Natural killer cell (primary cell): ENCODE data around the gene ZNF614. TPM values are rescaled to one million over a fixed set of nuclear protein-coding genes. Genes with fewer than 3 reads are reported as not detected.
"Not testable (repeated sequence)": the region's sequence is repeated elsewhere in the genome, so short reads cannot be mapped to it uniquely, and the experiment has no call there.

Experiments used
- ATAC-seq, 3 donors: fragments of 150-1000 bp in 2 of 3; fragments of 200-7000 bp in 1 of 3; cut with Tn5 transposase; 1 replicate in 1 of 3; 2 replicates in 2 of 3; pipeline ENCODE4 v1.10.0; 2021; ENCODE audit warnings: mild to moderate bottlenecking in 2 of 3, moderate library complexity in 2 of 3
- DNase-seq, 2 donors: peaks; one replicate each; pipeline versions ENCODE4 v3.0.0 to v3.0.0-alpha.2; 2013 to 2021; ENCODE audit warnings: mixed read lengths in 1 of 2
- H3K27ac ChIP-seq: one replicate; pipeline ENCODE4 v1.5.1; 2013; ENCODE audit warnings: mild to moderate bottlenecking, low read length
- H3K27me3 ChIP-seq: one replicate; pipeline ENCODE4 v1.6.1; 2013; ENCODE audit warnings: low read length; ENCODE audit not compliant: control insufficient read depth, insufficient read depth
- H3K36me3 ChIP-seq: one replicate; pipeline ENCODE4 v1.6.1; 2013; ENCODE audit warnings: low read length; ENCODE audit not compliant: control insufficient read depth, insufficient read depth
- H3K4me1 ChIP-seq: one replicate; pipeline ENCODE4 v1.6.1; 2013; ENCODE audit warnings: low read length; ENCODE audit not compliant: control insufficient read depth, insufficient read depth
- H3K4me3 ChIP-seq: one replicate; pipeline ENCODE4 v1.5.1; 2013; ENCODE audit warnings: low read length
- H3K9me3 ChIP-seq: one replicate; pipeline ENCODE4 v1.6.1; 2013; ENCODE audit warnings: low read length; ENCODE audit not compliant: control insufficient read depth, insufficient read depth
- H3K27ac Mint-ChIP-seq, 2 donors: one replicate each; pipeline ENCODE4 v1.8.0; 2022; ENCODE audit warnings: mild to moderate bottlenecking in 2 of 2, mixed read lengths in 2 of 2, moderate library complexity in 1 of 2
- H3K27me3 Mint-ChIP-seq, 2 donors: one replicate each; pipeline ENCODE4 v1.8.0; 2022; ENCODE audit warnings: low read depth in 2 of 2, mixed read lengths in 2 of 2
- H3K36me3 Mint-ChIP-seq: one replicate; pipeline ENCODE4 v1.8.0; 2022; ENCODE audit warnings: mixed read lengths
- H3K4me1 Mint-ChIP-seq, 2 donors: one replicate each; pipeline ENCODE4 v1.8.0; 2022; ENCODE audit warnings: mixed read lengths in 2 of 2
- H3K4me3 Mint-ChIP-seq: one replicate; pipeline ENCODE4 v1.8.0; 2022; ENCODE audit warnings: mild to moderate bottlenecking, moderate library complexity, mixed read lengths
- H3K9me3 Mint-ChIP-seq, 2 donors: one replicate each; pipeline ENCODE4 v1.8.0; 2022; ENCODE audit warnings: mixed read lengths in 2 of 2
- WGBS: methylation state at CpG from one replicate; pipeline ENCODE4 v1.1.7; 2013; ENCODE audit warnings: missing lambda C conversion rate; ENCODE audit not compliant: insufficient coverage; 5-methylcytosine and 5-hydroxymethylcytosine counted together
- intact Hi-C: fragments of 100-400 bp; cut with micrococcal nuclease; formaldehyde crosslinking; loops from one replicate; pipeline ENCODE4 v1.14.2; 2022
- total RNA-seq, 4 donors: library from RNA; stranded (reverse); fragments of 120-200 nt in 1 of 4; gene quantifications; one replicate each; pipeline versions ENCODE4 v1.2.3 to v1.2.4, GENCODE V29; 2013 to 2022
- TF ChIP-seq, protein P1 (sequence below): fragments of 200-600 bp; IDR thresholded peaks from one replicate; pipeline ENCODE4 v1.8.0; 2022; ENCODE audit warnings: antibody characterized with exemption

The ZNF614 gene
- total RNA-seq, 3 donors from 2014 or later (not counting 1 experiment from before 2014, with no cell fraction given) = 4.3 to 9.2 (median 5.7) TPM

DNA sequence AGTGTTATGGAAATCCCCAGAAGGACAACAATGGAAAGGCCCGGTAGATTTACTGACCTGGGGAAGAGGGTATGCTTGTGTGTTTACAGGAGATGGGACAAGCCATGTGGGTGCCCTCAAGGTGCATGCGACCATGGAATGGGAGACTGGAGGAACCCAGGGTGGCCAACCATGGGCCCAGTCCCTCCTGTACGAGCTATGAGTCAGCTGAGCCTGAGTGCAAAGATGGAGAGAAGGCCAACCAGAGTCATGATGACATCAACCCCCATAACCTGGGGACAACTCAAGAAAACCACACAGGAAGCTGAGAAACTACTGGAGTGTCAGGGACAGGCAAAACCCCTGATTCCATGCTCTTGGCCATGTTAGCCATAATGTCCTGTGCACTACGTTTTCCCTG is 49.3 kb downstream of the ZNF614 start:
- intact Hi-C loops = no loop called here
- 97% methylated on average over 4 of the region's 4 CpGs for WGBS
- Histone ChIP-seq H3K27ac (no peak overlapping the region), H3K27me3 (no peaks in the 10 kb centered on the region), H3K9me3 (peaks cover 75% of the 10 kb centered on the region), H3K36me3 (peaks cover 28% of the 10 kb centered on the region), H3K4me1 (no peaks in the 10 kb centered on the region), H3K4me3 (no peak overlapping the region)
- no peaks in the 10 kb centered on the region for H3K27me3 Mint-ChIP-seq
- H3K4me3 Mint-ChIP-seq = no peak overlapping the region
- TF ChIP-seq, protein P1, sequence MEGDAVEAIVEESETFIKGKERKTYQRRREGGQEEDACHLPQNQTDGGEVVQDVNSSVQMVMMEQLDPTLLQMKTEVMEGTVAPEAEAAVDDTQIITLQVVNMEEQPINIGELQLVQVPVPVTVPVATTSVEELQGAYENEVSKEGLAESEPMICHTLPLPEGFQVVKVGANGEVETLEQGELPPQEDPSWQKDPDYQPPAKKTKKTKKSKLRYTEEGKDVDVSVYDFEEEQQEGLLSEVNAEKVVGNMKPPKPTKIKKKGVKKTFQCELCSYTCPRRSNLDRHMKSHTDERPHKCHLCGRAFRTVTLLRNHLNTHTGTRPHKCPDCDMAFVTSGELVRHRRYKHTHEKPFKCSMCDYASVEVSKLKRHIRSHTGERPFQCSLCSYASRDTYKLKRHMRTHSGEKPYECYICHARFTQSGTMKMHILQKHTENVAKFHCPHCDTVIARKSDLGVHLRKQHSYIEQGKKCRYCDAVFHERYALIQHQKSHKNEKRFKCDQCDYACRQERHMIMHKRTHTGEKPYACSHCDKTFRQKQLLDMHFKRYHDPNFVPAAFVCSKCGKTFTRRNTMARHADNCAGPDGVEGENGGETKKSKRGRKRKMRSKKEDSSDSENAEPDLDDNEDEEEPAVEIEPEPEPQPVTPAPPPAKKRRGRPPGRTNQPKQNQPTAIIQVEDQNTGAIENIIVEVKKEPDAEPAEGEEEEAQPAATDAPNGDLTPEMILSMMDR = no peak
- ATAC-seq (no peak), DNase-seq (no peak)
- H3K27ac Mint-ChIP-seq = no peak overlapping the region
- peaks cover 5 to 10% of the 10 kb centered on the region in 2 donors for H3K4me1 Mint-ChIP-seq
- peaks cover 55% of the 10 kb centered on the region for H3K36me3 Mint-ChIP-seq
- H3K9me3 Mint-ChIP-seq = peaks cover 10 to 26% of the 10 kb centered on the region in 2 donors

GRCh38 chr19:51977346-51977745 is 50.8 kb downstream of the ZNF614 start:
- no peak overlapping the region for H3K4me3 ChIP-seq
- intact Hi-C loops = no loop called here
- WGBS = 92% methylated on average over 7 of the region's 7 CpGs

GRCh38 chr19:51976852-51977251 is 51.3 kb downstream of the ZNF614 start:
- no peak for ATAC-seq
- DNase-seq = no peak
- peaks cover 5 to 10% of the 10 kb centered on the region in 2 donors for H3K4me1 Mint-ChIP-seq
- intact Hi-C loops = no loop called here
- Histone ChIP-seq H3K27me3 (no peaks in the 10 kb centered on the region), H3K27ac (no peak overlapping the region), H3K4me3 (no peak overlapping the region), H3K36me3 (peaks cover 43% of the 10 kb centered on the region), H3K4me1 (no peaks in the 10 kb centered on the region), H3K9me3 (peaks cover 79% of the 10 kb centered on the region)
- H3K27ac Mint-ChIP-seq = no peak overlapping the region
- no peak overlapping the region for H3K4me3 Mint-ChIP-seq
- peaks cover 12 to 27% of the 10 kb centered on the region in 2 donors for H3K9me3 Mint-ChIP-seq
- H3K36me3 Mint-ChIP-seq = peaks cover 64% of the 10 kb centered on the region
- TF ChIP-seq, protein P1 = no peak
- WGBS = 100% methylated on average over 3 of the region's 3 CpGs
- H3K27me3 Mint-ChIP-seq = no peaks in the 10 kb centered on the region

More at GRCh38 chr19:51977346-51977745, 50.8 kb downstream of the ZNF614 start:
- H3K9me3 ChIP-seq = peaks cover 76% of the 10 kb centered on the region
- TF ChIP-seq, protein P1 = no peak
- H3K4me3 Mint-ChIP-seq = no peak overlapping the region
- peaks cover 62% of the 10 kb centered on the region for H3K36me3 Mint-ChIP-seq
- DNase-seq (no peak), ATAC-seq (no peak)
- no peak overlapping the region for H3K27ac Mint-ChIP-seq
- peaks cover 5 to 10% of the 10 kb centered on the region in 2 donors for H3K4me1 Mint-ChIP-seq
- H3K36me3 ChIP-seq = peaks cover 39% of the 10 kb centered on the region
- H3K27ac ChIP-seq = no peak overlapping the region
- peaks cover 12 to 24% of the 10 kb centered on the region in 2 donors for H3K9me3 Mint-ChIP-seq
- no peaks in the 10 kb centered on the region for H3K27me3 ChIP-seq
- no peaks in the 10 kb centered on the region for H3K4me1 ChIP-seq
- H3K27me3 Mint-ChIP-seq = no peaks in the 10 kb centered on the region

GRCh38 chr19:51975787-51976186 is 52.4 kb downstream of the ZNF614 start:
- H3K4me3 ChIP-seq, H3K4me1 ChIP-seq, H3K4me1 Mint-ChIP-seq, H3K27ac ChIP-seq, H3K27ac Mint-ChIP-seq, intact Hi-C loops, H3K27me3 Mint-ChIP-seq, ATAC-seq, H3K27me3 ChIP-seq, H3K4me3 Mint-ChIP-seq, DNase-seq: not testable (repeated sequence)
- Histone ChIP-seq H3K9me3 (peaks cover 83% of the 10 kb centered on the region), H3K36me3 (peaks cover 49% of the 10 kb centered on the region)
- Mint-ChIP-seq H3K9me3 (peaks cover 12 to 25% of the 10 kb centered on the region in 2 donors), H3K36me3 (peaks cover 67% of the 10 kb centered on the region)
- WGBS = 97% methylated on average over 17 of the region's 17 CpGs
